B cell (primary cell): ENCODE data around the gene ZNF37A. TPM values are rescaled to one million over a fixed set of nuclear protein-coding genes. Genes with fewer than 3 reads are reported as not detected.
A peak's percentile ranks its signal among the peaks of the same experiment; 100 is the strongest.

Experiments
- ATAC-seq: fragments of 200-7000 bp; cut with Tn5 transposase; one replicate; pipeline ENCODE4 v1.10.0; 2021; ENCODE audit warnings: low read depth, mild to moderate bottlenecking, moderate number of reproducible peaks, moderate library complexity
- CTCF ChIA-PET: fragments of 350-600 bp; sonication (Branson Sonifier 250); formaldehyde crosslinking; loops from one replicate; lab custom pipeline; 2021; ENCODE audit warnings: antibody characterized with exemption, inconsistent platforms; lab: Charles Lee
- POLR2A ChIA-PET: fragments of 350-600 bp; sonication (Branson Sonifier 250); formaldehyde crosslinking; loops from one replicate; lab custom pipeline; 2021; ENCODE audit warnings: antibody characterized with exemption; lab: Charles Lee
- DNase-seq: peaks from one replicate; pipeline ENCODE4 v3.0.0; 2013
- H2AFZ ChIP-seq: 2 replicates; pipeline ENCODE4 v1.6.1; 2012; ENCODE audit warnings: mild to moderate bottlenecking, low read depth, low read length; ENCODE audit not compliant: insufficient read depth, poor library complexity, severe bottlenecking
- H3K27ac ChIP-seq, 2 donors: 1 replicate in 1 of 2; 2 replicates in 1 of 2; pipeline ENCODE4 v1.5.1; 2012 to 2013; ENCODE audit warnings: low read length in 2 of 2, mild to moderate bottlenecking in 2 of 2, moderate library complexity in 1 of 2
- H3K27me3 ChIP-seq, 4 experiments: fragments of 200-600 bp in 1 of 4; sonication (generic) in 1 of 4; replicated peaks in 1 of 4; 1 replicate in 2 of 4; 2 replicates in 2 of 4; pipeline versions ENCODE4 v1.6.1 to v1.7.0; 2013 to 2016; ENCODE audit warnings: low read length in 3 of 4, mild to moderate bottlenecking in 2 of 4, mixed read lengths in 1 of 4, moderate library complexity in 1 of 4; ENCODE audit not compliant: insufficient read depth in 4 of 4, control insufficient read depth in 3 of 4; ENCODE audit errors: control extremely low read depth in 1 of 4
- H3K36me3 ChIP-seq, 2 experiments: replicated peaks in 1 of 2; 1 replicate in 1 of 2; 2 replicates in 1 of 2; pipeline versions ENCODE4 v1.6.1 to v1.7.1; 2013; ENCODE audit warnings: low read length in 1 of 2; ENCODE audit not compliant: insufficient read depth in 2 of 2, control insufficient read depth in 1 of 2; ENCODE audit errors: control extremely low read depth in 1 of 2, extremely low read depth in 1 of 2
- H3K4me1 ChIP-seq, 2 donors: fragments of 200-600 bp in 1 of 2; sonication (generic) in 1 of 2; 1 replicate in 1 of 2; 2 replicates in 1 of 2; pipeline versions ENCODE4 v1.5.1 to v1.6.1; 2013 to 2017; ENCODE audit warnings: low read length in 2 of 2; ENCODE audit not compliant: control insufficient read depth in 2 of 2, insufficient read depth in 2 of 2
- H3K4me2 ChIP-seq: replicated peaks from 2 replicates; pipeline ENCODE3; 2012; ENCODE audit warnings: mild to moderate bottlenecking, low read depth, low read length; ENCODE audit not compliant: poor library complexity, severe bottlenecking
- H3K4me3 ChIP-seq, 5 experiments: fragments of 200-600 bp in 1 of 5; sonication (generic) in 1 of 5; 1 replicate in 3 of 5; 2 replicates in 2 of 5; pipeline versions ENCODE4 v1.5.1 to v1.7.0; 2011 to 2016; ENCODE audit warnings: low read length in 4 of 5, mild to moderate bottlenecking in 4 of 5, low read depth in 2 of 5, control low read depth in 1 of 5, moderate library complexity in 1 of 5; ENCODE audit not compliant: insufficient read depth in 1 of 5; ENCODE audit errors: control extremely low read depth in 1 of 5, extremely low read depth in 1 of 5
- H3K79me2 ChIP-seq: fragments of 200-600 bp; sonication (generic); one replicate; pipeline ENCODE4 v1.6.0; 2016; ENCODE audit warnings: low read length; ENCODE audit not compliant: control insufficient read depth, insufficient read depth
- H3K9ac ChIP-seq: fragments of 200-600 bp; sonication (generic); 2 replicates; pipeline ENCODE4 v1.6.1; 2017; ENCODE audit warnings: mild to moderate bottlenecking, low read length, moderate library complexity
- H3K9me3 ChIP-seq, 3 donors: one replicate each; pipeline versions ENCODE4 v1.6.1 to v1.7.1; 2013; ENCODE audit warnings: low read length in 2 of 3; ENCODE audit not compliant: control insufficient read depth in 2 of 3, insufficient read depth in 1 of 3; ENCODE audit errors: control extremely low read depth in 1 of 3
- H4K20me1 ChIP-seq: 2 replicates; pipeline ENCODE4 v1.6.0; 2012; ENCODE audit warnings: mild to moderate bottlenecking, low read length; ENCODE audit not compliant: insufficient read depth, control insufficient read depth, poor library complexity, severe bottlenecking
- H3K27ac Mint-ChIP-seq: one replicate; pipeline ENCODE4 v1.8.0; 2021; ENCODE audit warnings: mixed read lengths
- H3K27me3 Mint-ChIP-seq: one replicate; pipeline ENCODE4 v1.8.0; 2021; ENCODE audit warnings: mixed read lengths
- H3K4me1 Mint-ChIP-seq: one replicate; pipeline ENCODE4 v1.8.0; 2021; ENCODE audit warnings: mixed read lengths
- H3K4me3 Mint-ChIP-seq: one replicate; pipeline ENCODE4 v1.8.0; 2021; ENCODE audit warnings: mixed read lengths
- H3K9me3 Mint-ChIP-seq: one replicate; pipeline ENCODE4 v1.8.0; 2022; ENCODE audit warnings: mixed read lengths; ENCODE audit not compliant: insufficient read depth
- EZH2 ChIP-seq: IDR thresholded peaks from 2 replicates; pipeline ENCODE4 v1.6.1; 2012; ENCODE audit warnings: borderline replicate concordance, low read depth, mild to moderate bottlenecking, moderate library complexity, low read length; ENCODE audit not compliant: insufficient read depth, poor library complexity, severe bottlenecking
- WGBS: methylation state at CpG from one replicate; pipeline ENCODE4 v1.1.5; 2013; ENCODE audit warnings: missing lambda C conversion rate; ENCODE audit not compliant: insufficient coverage; 5-methylcytosine and 5-hydroxymethylcytosine counted together
- intact Hi-C: fragments of 100-400 bp; cut with micrococcal nuclease; formaldehyde crosslinking; loops from one replicate; pipeline ENCODE4 v1.10.0; 2022
- polyA minus RNA-seq: library from RNA; depleted of rRNA, polyadenylated mRNA; stranded (reverse); fragments of >200 nt; gene quantifications from 2 replicates; pipeline ENCODE4 v1.2.3, GENCODE V29; 2012
- polyA plus RNA-seq: library from polyadenylated mRNA; depleted of rRNA; stranded (reverse); fragments of >200 nt; gene quantifications from 2 replicates; pipeline ENCODE4 v1.2.3, GENCODE V29; 2012
- total RNA-seq, 2 donors: library from RNA; stranded (reverse); fragments of 120-200 nt in 1 of 2; gene quantifications; 1 replicate in 1 of 2; 2 replicates in 1 of 2; pipeline versions ENCODE4 v1.2.3 to v1.2.4, GENCODE V29; 2013 to 2022
- TF ChIP-seq, protein P1 (sequence below): fragments of 200-600 bp; IDR thresholded peaks from one replicate; pipeline ENCODE4 v1.8.0; 2022; ENCODE audit warnings: antibody characterized with exemption, mild to moderate bottlenecking

ZNF37A gene
- total RNA-seq (26.4 and 29.6 TPM in 2 replicates), polyA plus RNA-seq (6.1 and 9.0 TPM in 2 replicates), polyA minus RNA-seq (11.7 and 15.7 TPM in 2 replicates)
- total RNA-seq (2013), result 16.2 TPM

DNA sequence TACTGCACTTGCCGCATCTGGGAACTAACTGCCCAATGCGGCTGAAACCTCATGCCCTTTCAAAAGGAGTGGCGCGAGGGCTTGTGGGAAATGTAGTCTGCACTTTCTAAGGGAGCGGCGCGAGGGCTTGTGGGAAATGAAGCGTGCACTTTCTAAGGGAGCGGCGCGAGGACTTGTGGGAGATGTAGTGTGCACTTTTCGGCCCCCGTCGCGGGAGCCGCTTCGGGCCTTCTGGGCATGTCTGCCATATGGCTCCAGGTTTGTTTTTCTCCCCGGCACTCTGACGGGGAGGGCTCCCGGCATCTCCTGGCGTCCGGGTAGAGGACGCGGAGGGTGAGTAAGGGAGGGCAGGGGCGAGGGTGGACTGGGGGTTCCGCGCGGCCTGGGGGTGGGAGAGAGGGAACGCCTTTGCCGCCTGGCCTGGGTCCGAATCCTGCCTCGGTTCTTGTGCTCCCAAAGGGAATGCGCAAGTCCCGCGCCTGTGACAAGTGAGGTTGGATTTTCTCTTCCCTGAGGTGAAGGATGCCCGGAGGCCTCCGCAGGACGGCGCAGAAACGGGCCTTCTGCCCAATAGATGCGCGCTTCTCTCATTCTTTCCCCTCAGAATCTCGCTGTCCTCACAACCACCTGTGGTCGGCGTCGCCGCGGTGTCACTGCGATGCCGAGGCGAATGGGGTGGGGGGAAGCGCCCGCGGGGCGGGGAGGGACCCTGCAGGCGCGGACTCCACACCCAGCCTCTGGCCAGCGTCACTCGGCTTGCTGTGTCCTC is at the start of gene ZNF37A:
Gene ZNF37A, plus strand, starts transcription at position 180 of the 769 bp plus-strand sequence. CDS start 2,281 bp downstream, outside the sequence.
- Mint-ChIP-seq H3K27me3 (no peaks in the 10 kb centered on the region), H3K9me3 (no peaks in the 10 kb centered on the region), H3K4me1 (peaks cover 22% of the 10 kb centered on the region), H3K27ac (peak within 1 kb of the TSS; percentile 90), H3K4me3 (peak within 1 kb of the TSS; percentile 92)
- ChIA-PET CTCF (interaction anchor here (0.8 to 1.8 kb wide), 3 partner anchors 84 to 119 kb away, joined by 3 to 7 read pairs (median 3); partner anchors contain the start of genes ZNF25 and ZNF33A), POLR2A (interaction anchor here (0.8 kb wide), 1 partner anchor 119 kb away, joined by 3 read pairs; no protein-coding TSS in a partner anchor)
- DNase-seq, result peak; percentile 93
- Histone ChIP-seq H3K4me3 (peak within 1 kb of the TSS; percentile 81 to 91 (median 89)), H3K9me3 (peaks cover 0 to 4% (median 1%) of the 10 kb centered on the region in 3 donors), H3K27me3 (no peaks in the 10 kb centered on the region), H3K79me2 (peaks cover 15% of the 10 kb centered on the region), H3K27ac (peak within 1 kb of the TSS; percentile 84 to 88), H4K20me1 (no peaks in the 10 kb centered on the region), H3K9ac (peak within 1 kb of the TSS; percentile 88), H3K4me1 (peaks cover 13 to 17% of the 10 kb centered on the region in 2 donors), H2AFZ (peak within 1 kb of the TSS; percentile 95), H3K4me2 (peak within 1 kb of the TSS; percentile 85), H3K36me3 (peaks cover 3 to 23% of the 10 kb centered on the region in 2 experiments)
- peak; percentile 98 for ATAC-seq
- TF ChIP-seq, protein P1, sequence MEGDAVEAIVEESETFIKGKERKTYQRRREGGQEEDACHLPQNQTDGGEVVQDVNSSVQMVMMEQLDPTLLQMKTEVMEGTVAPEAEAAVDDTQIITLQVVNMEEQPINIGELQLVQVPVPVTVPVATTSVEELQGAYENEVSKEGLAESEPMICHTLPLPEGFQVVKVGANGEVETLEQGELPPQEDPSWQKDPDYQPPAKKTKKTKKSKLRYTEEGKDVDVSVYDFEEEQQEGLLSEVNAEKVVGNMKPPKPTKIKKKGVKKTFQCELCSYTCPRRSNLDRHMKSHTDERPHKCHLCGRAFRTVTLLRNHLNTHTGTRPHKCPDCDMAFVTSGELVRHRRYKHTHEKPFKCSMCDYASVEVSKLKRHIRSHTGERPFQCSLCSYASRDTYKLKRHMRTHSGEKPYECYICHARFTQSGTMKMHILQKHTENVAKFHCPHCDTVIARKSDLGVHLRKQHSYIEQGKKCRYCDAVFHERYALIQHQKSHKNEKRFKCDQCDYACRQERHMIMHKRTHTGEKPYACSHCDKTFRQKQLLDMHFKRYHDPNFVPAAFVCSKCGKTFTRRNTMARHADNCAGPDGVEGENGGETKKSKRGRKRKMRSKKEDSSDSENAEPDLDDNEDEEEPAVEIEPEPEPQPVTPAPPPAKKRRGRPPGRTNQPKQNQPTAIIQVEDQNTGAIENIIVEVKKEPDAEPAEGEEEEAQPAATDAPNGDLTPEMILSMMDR, result no peak
- TF ChIP-seq EZH2, result no peak
- WGBS, result under 1% methylated on average over 54 of the region's 59 CpGs
- intact Hi-C loops, result loop anchor here (1.0 kb wide), 5 partner anchors 56 to 308 kb away; partner anchors contain the start of genes ZNF248, ZNF25 and ZNF33A

DNA sequence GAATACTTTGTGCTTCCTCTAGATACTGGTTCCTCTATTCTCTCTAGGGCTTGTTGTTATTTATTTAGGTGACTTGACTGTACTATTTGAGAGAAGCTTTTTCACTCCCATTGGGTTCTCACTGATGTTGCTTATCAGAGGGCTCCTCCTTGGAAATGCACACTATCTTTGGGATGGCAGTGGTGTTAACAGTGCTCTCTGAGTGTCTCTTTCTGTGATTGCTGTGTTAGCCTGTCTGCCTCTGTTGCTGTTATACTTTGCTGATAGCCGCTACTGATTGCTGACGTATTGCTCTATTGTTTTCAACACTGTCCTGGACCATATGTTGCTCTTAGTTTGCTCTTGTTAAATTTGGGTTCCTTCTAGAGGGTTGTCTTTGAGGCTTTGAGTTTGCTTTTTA is 49.0 kb upstream of the ZNF37A start:
- Histone ChIP-seq H3K9ac (no peak overlapping the region), H3K27ac (no peak overlapping the region), H3K4me3 (no peak overlapping the region), H3K27me3 (no peaks in the 10 kb centered on the region), H3K4me2 (no peak overlapping the region), H3K79me2 (peaks cover 52% of the 10 kb centered on the region), H3K4me1 (no peaks in the 10 kb centered on the region), H3K36me3 (peaks cover 11 to 40% of the 10 kb centered on the region in 2 experiments), H4K20me1 (no peaks in the 10 kb centered on the region), H3K9me3 (peaks cover 0 to 3% (median 0%) of the 10 kb centered on the region in 3 donors), H2AFZ (no peak overlapping the region)
- ATAC-seq (no peak), DNase-seq (no peak)
- H3K4me1 Mint-ChIP-seq, result peaks cover 12% of the 10 kb centered on the region
- no peaks in the 10 kb centered on the region for H3K9me3 Mint-ChIP-seq
- H3K4me3 Mint-ChIP-seq, result no peak overlapping the region
- ChIA-PET CTCF (no interaction called here), POLR2A (no interaction called here)
- H3K27me3 Mint-ChIP-seq, result no peaks in the 10 kb centered on the region
- intact Hi-C loops, result no loop called here
- WGBS, result no CpG with 5 or more reads among the region's 2 CpGs
- TF ChIP-seq EZH2, result no peak
- TF ChIP-seq, protein P1, result no peak
- no peak overlapping the region for H3K27ac Mint-ChIP-seq
